ENCODE results near the gene AHNAK2. TPM values are rescaled to one million over a fixed set of nuclear protein-coding genes. Genes with fewer than 3 reads are reported as not detected.

Gene AHNAK2
- total and polyA plus RNA-seq, 2 of the 13 experiments (the other 11 are each of a cell fraction or from before 2014, with no cell fraction given), result 0.11 to 0.18 TPM

GRCh38 chr14:105012171-105012985 is 34.2 kb upstream of the AHNAK2 start (continued):
- no peak for TF ChIP-seq HOXA5 (CRISPR knock-in tag; IDR thresholded peaks at IDR 0.05)

- in situ Hi-C loops (cut with HindIII; ENCODE audit: extremely low pct_ligation_motif_present, low pct_unique_long_range_greater_than_20kb) (no loop called here), intact Hi-C loops (cut with micrococcal nuclease; ENCODE audit: unreplicated experiment) (no loop called here)
- WGBS (ENCODE audit: low lambda C conversion rate), result 93% methylated on average over 8 of the region's 29 CpGs
- Histone ChIP-seq H3K36me3 (replicated peaks in 1 of 2; ENCODE audit: control insufficient read depth in 1 of 2, insufficient read depth in 2 of 2, low read length in 2 of 2) (peaks cover 15 to 33% of the 10 kb centered on the region in 2 experiments; a peak in 4 of 5 replicates), H4K20me1 (ENCODE audit: insufficient read depth, low read length) (peaks cover 25% of the 10 kb centered on the region), H3K4me1 (ENCODE audit: insufficient read depth, low read length) (peaks cover 28% of the 10 kb centered on the region), H3K4me3 (replicated peaks in 1 of 3; ENCODE audit: insufficient read depth in 1 of 3, low read depth in 2 of 3, low read length in 3 of 3) (no peak overlapping the region), H3K4me2 (ENCODE audit: low read depth, low read length) (no peak overlapping the region), H3K9ac (ENCODE audit: insufficient read depth, low read depth, low read length) (no peak overlapping the region), H2AFZ (ENCODE audit: low read length) (no peak overlapping the region), H3K79me2 (ENCODE audit: insufficient read depth, low read length) (peaks cover 50% of the 10 kb centered on the region), H3K9me3 (ENCODE audit: low read length) (no peaks in the 10 kb centered on the region), H3K27me3 (ENCODE audit: control insufficient read depth in 1 of 2, insufficient read depth in 2 of 2, low read length in 2 of 2) (no peaks in the 10 kb centered on the region), H3K27ac (ENCODE audit: extremely low read length, insufficient read depth, low read length) (no peak overlapping the region)
- POLR2A ChIA-PET, result no interaction called here
- no peak for DNase-seq (ENCODE audit: low spot score)
- FAIRE-seq, result no peak
- CTCF ChIA-PET (ENCODE audit: low intra/inter-chr PET ratio, low total read pairs), result interaction anchor here (2.4 kb wide), 1 partner anchor 34 kb away, joined by 16 read pairs; no protein-coding TSS in a partner anchor
- no peak for ATAC-seq
- no TSS peak for BruUV-seq (replicated peaks)
- TF ChIP-seq XRCC5 (optimal IDR thresholded peaks at IDR 0.05; ENCODE audit: low read length) (no peak), DBP (CRISPR knock-in tag; IDR thresholded peaks at IDR 0.05; ENCODE audit: not compliant biosample characterization) (no peak), ZNF891 (CRISPR knock-in tag; IDR thresholded peaks at IDR 0.05) (no peak), POLR2AphosphoS5 (IDR thresholded peaks at IDR 0.05; ENCODE audit: low read depth, low read length) (no peak), CEBPB (IDR thresholded peaks at IDR 0.05; ENCODE audit: borderline replicate concordance, low read depth, low read length) (no peak), ZNF205 (CRISPR knock-in tag; IDR thresholded peaks at IDR 0.05) (peak; percentile 93), ZMAT3 (CRISPR knock-in tag; conservative IDR thresholded peaks at IDR 0.05) (no peak), FOXP4 (CRISPR knock-in tag; IDR thresholded peaks at IDR 0.05) (no peak), ZBTB38 (CRISPR knock-in tag; IDR thresholded peaks at IDR 0.05) (peak; percentile 29; the same call in 1 of the 2 replicates), TOPORS (CRISPR knock-in tag; IDR thresholded peaks at IDR 0.05) (no peak), BORCS8-MEF2B (CRISPR knock-in tag; IDR thresholded peaks at IDR 0.05) (no peak), ZNF354B (CRISPR knock-in tag; IDR thresholded peaks at IDR 0.05) (no peak), AGO2 (optimal IDR thresholded peaks at IDR 0.05; ENCODE audit: low read depth, low read length) (peak; percentile 6), MYNN (CRISPR knock-in tag; IDR thresholded peaks at IDR 0.05; ENCODE audit: low read depth) (no peak), HOXA5 (CRISPR knock-in tag; IDR thresholded peaks at IDR 0.05) (no peak), SMYD3 (CRISPR knock-in tag; IDR thresholded peaks at IDR 0.05) (no peak), MEIS1 (CRISPR knock-in tag; IDR thresholded peaks at IDR 0.05; ENCODE audit: borderline replicate concordance) (no peak)
Observed at GRCh38 chr14:105011312-105011990, 33.3 kb upstream of the AHNAK2 start.
